ENCODE measurements around the gene P2RX6. TPM values are rescaled to one million over a fixed set of nuclear protein-coding genes. Genes with fewer than 3 reads are reported as not detected.

P2RX6 gene
- total and polyA plus RNA-seq, 2 experiments from 2014 or later = 3.3 to 8.0 TPM

DNA sequence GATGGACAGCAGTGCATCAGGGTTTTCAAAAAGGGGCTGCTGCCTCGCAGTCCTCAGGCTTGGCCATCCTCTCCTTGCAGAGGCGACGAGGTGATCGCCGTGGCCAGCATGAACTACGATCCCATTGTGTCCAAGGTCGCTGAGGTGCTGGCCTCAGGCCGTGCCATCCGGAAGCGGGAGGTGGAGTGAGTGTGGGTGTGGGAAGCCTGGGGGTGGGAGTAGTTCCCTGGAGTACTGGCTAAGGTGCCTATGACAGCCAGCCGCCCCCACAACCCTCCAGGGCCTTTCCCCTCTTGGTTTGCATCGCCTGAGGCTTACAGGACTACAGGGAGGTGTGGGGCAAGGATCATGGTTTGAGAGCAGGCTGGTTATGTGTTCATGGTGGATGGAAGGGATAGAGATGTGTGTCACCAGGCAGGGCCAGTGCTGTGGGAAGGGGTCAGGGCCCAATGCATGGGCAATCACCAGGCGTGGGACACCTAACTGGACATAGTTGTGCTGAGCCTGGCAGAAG lies 35.0 kb upstream of the P2RX6 start:
- no peaks in the 10 kb centered on the region for H4K20me1 ChIP-seq (ENCODE audit: insufficient read depth, poor library complexity, severe bottlenecking)
- peaks cover 18% of the 10 kb centered on the region for H3K79me2 ChIP-seq
- no peak for TF ChIP-seq EZH2 (IDR thresholded peaks at IDR 0.05; ENCODE audit: borderline replicate concordance)
- TF ChIP-seq, protein P1, sequence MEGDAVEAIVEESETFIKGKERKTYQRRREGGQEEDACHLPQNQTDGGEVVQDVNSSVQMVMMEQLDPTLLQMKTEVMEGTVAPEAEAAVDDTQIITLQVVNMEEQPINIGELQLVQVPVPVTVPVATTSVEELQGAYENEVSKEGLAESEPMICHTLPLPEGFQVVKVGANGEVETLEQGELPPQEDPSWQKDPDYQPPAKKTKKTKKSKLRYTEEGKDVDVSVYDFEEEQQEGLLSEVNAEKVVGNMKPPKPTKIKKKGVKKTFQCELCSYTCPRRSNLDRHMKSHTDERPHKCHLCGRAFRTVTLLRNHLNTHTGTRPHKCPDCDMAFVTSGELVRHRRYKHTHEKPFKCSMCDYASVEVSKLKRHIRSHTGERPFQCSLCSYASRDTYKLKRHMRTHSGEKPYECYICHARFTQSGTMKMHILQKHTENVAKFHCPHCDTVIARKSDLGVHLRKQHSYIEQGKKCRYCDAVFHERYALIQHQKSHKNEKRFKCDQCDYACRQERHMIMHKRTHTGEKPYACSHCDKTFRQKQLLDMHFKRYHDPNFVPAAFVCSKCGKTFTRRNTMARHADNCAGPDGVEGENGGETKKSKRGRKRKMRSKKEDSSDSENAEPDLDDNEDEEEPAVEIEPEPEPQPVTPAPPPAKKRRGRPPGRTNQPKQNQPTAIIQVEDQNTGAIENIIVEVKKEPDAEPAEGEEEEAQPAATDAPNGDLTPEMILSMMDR (IDR thresholded peaks at IDR 0.05; ENCODE audit: poor library complexity) = no peak
- TF ChIP-seq EZH2phosphoT487 (IDR thresholded peaks at IDR 0.05; ENCODE audit: low read depth, severe bottlenecking, unreplicated experiment) = no peak
- H3K27ac ChIP-seq = no peak overlapping the region
- H2AFZ ChIP-seq = no peak overlapping the region
- H3K4me1 ChIP-seq (ENCODE audit: insufficient read depth) = peaks cover 23% of the 10 kb centered on the region
- H3K36me3 ChIP-seq (replicated peaks; ENCODE audit: insufficient read depth, low read depth) = no peaks in the 10 kb centered on the region
- no peaks in the 10 kb centered on the region for H3K9me2 ChIP-seq (replicated peaks; ENCODE audit: insufficient read depth)
- H3K4me2 ChIP-seq = peak overlapping the region; percentile 57
- H3K27me3 ChIP-seq = no peaks in the 10 kb centered on the region
- 56% methylated on average over 13 of the region's 13 CpGs for WGBS (ENCODE audit: low lambda C conversion rate, missing lambda C conversion rate)
- H3K9me3 ChIP-seq (ENCODE audit: low read depth) = no peaks in the 10 kb centered on the region
- H3K4me3 ChIP-seq = no peak overlapping the region
- no peak for DNase-seq (ENCODE audit: low spot score)

DNA sequence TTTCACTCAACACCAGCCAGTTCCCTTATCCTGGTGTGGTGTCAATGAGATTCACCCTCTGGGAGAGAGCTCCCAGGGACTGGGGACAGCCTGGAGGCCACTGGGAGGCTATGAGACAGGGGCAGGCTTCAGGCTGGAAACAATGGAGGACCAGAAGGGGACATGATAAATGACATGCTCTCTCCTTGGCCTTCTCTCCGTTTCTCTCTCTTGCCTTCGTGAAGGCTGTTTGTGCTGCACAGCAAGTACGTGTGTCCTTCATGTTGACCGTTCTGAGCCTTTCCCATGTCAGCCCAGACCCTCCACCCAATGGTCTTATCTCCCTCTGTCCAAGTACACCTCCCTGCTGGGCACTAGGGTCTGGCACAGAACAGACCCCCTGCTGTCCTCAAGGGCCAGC lies 34.4 kb upstream of the P2RX6 start:
- Histone ChIP-seq H4K20me1 (ENCODE audit: insufficient read depth, poor library complexity, severe bottlenecking) (no peaks in the 10 kb centered on the region), H3K79me2 (peaks cover 18% of the 10 kb centered on the region), H3K4me1 (ENCODE audit: insufficient read depth) (peaks cover 23% of the 10 kb centered on the region), H3K27ac (no peak overlapping the region), H3K4me2 (no peak overlapping the region), H3K36me3 (replicated peaks; ENCODE audit: insufficient read depth, low read depth) (no peaks in the 10 kb centered on the region), H3K9me2 (replicated peaks; ENCODE audit: insufficient read depth) (no peaks in the 10 kb centered on the region), H3K9me3 (ENCODE audit: low read depth) (no peaks in the 10 kb centered on the region), H2AFZ (no peak overlapping the region), H3K4me3 (no peak overlapping the region), H3K27me3 (no peaks in the 10 kb centered on the region)
- no peak for DNase-seq (ENCODE audit: low spot score)
- TF ChIP-seq, protein P1 (IDR thresholded peaks at IDR 0.05; ENCODE audit: poor library complexity) = no peak
- TF ChIP-seq EZH2 (IDR thresholded peaks at IDR 0.05; ENCODE audit: borderline replicate concordance) = no peak
- no peak for TF ChIP-seq EZH2phosphoT487 (IDR thresholded peaks at IDR 0.05; ENCODE audit: low read depth, severe bottlenecking, unreplicated experiment)
- 91% methylated on average over 4 of the region's 4 CpGs for WGBS (ENCODE audit: low lambda C conversion rate, missing lambda C conversion rate)

DNA sequence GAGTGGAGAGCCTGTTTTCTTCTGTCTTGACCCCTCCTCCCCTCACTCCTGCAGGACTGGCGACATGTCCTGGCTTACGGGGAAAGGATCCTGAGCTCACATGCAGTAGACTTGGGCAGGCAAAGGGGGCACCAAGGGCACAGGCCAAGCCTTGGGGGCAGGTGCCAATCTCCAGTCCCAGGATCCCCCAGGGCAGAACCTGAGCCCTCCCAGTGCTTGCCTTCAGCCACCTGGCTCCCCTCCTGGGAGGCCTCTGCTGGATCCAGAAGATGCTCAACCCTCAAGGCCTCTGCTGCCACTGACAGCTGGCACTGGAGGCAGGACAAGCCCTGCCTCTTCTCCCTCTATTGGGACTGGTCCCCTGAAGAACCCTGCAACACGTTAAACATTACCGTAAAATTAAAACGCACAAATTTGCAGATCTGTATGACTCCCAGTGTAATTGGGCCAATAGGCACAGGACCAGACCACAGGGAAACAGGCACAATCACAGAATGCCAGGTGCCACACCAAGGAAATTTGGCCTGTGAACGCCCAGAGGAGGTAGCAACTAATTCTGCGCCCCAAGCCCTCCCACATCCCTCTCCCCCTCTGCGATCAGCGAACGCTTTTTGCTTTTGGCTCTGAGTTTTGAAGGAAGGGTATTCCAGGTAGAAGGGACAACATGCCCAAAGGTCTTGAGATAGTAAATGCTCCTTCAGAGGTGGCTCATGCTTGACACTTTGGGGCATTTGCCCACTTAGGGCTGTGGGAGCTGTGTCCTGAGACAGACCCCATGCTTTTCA lies 33.8 kb upstream of the P2RX6 start:
- Histone ChIP-seq H3K9me3 (ENCODE audit: low read depth) (no peaks in the 10 kb centered on the region), H3K4me2 (peak overlapping the region; percentile 88), H3K79me2 (peaks cover 18% of the 10 kb centered on the region), H3K9me2 (replicated peaks; ENCODE audit: insufficient read depth) (no peaks in the 10 kb centered on the region), H3K27me3 (no peaks in the 10 kb centered on the region), H3K36me3 (replicated peaks; ENCODE audit: insufficient read depth, low read depth) (no peaks in the 10 kb centered on the region), H3K4me3 (peak overlapping the region; percentile 55), H4K20me1 (ENCODE audit: insufficient read depth, poor library complexity, severe bottlenecking) (no peaks in the 10 kb centered on the region), H2AFZ (peak overlapping the region; percentile 72), H3K27ac (peak overlapping the region; percentile 87), H3K4me1 (ENCODE audit: insufficient read depth) (peaks cover 23% of the 10 kb centered on the region)
- no peak for DNase-seq (ENCODE audit: low spot score)
- WGBS (ENCODE audit: low lambda C conversion rate, missing lambda C conversion rate) = 80% methylated on average over 10 of the region's 10 CpGs
- TF ChIP-seq, protein P1 (IDR thresholded peaks at IDR 0.05; ENCODE audit: poor library complexity) = no peak
- TF ChIP-seq EZH2 (IDR thresholded peaks at IDR 0.05; ENCODE audit: borderline replicate concordance) = no peak
- no peak for TF ChIP-seq EZH2phosphoT487 (IDR thresholded peaks at IDR 0.05; ENCODE audit: low read depth, severe bottlenecking, unreplicated experiment)

All from hepatocyte (in vitro differentiated cells).